Measurements from ENCODE around the gene DDAH2. TPM values are rescaled to one million over a fixed set of nuclear protein-coding genes. Genes with fewer than 3 reads are reported as not detected.

DDAH2 gene
- total RNA-seq, 4 donors from 2014 or later, result 99.9 to 117 (median 114) TPM

GRCh38 chr6:31727717-31728671 is 1.1 kb downstream of the DDAH2 start:
- Histone ChIP-seq H3K4me3 (replicated peaks in 1 of 3) (peak overlapping the region; percentile 55 to 84 (median 62)), H3K4me1 (peaks cover 24 to 40% of the 10 kb centered on the region in 2 donors), H3K27me3 (no peaks in the 10 kb centered on the region), H3K27ac (peak overlapping the region; percentile 82 to 98 (median 93)), H3K36me3 (peaks cover 23 to 28% of the 10 kb centered on the region in 2 donors), H3K9me3 (no peaks in the 10 kb centered on the region)
- DNase-seq, result peak; percentile 38 to 39
- intact Hi-C loops (cut with DNase I), result loop anchor here (10.0 kb wide), 1 partner anchor 107 kb away; no protein-coding TSS in a partner anchor
- TF ChIP-seq POLR2A (IDR thresholded peaks at IDR 0.05), result no peak
- no peak for TF ChIP-seq CTCF (IDR thresholded peaks at IDR 0.05)
- 68 to 72% methylated on average over 41 of the region's 41 CpGs for WGBS, 2 donors

GRCh38 chr6:31727034-31727716 is 1.9 kb downstream of the DDAH2 start:
- intact Hi-C loops (cut with DNase I), result loop anchor here (10.0 kb wide), 1 partner anchor 108 kb away; no protein-coding TSS in a partner anchor
- WGBS, 2 donors, result 77% methylated on average over 7 of the region's 7 CpGs
- peaks cover 15 to 20% of the 10 kb centered on the region in 2 donors for H3K36me3 ChIP-seq
- H3K4me3 ChIP-seq (replicated peaks in 1 of 3), result no peak overlapping the region
- H3K9me3 ChIP-seq, result no peaks in the 10 kb centered on the region
- peaks cover 24 to 40% of the 10 kb centered on the region in 2 donors for H3K4me1 ChIP-seq
- no peak for DNase-seq
- H3K27ac ChIP-seq, result peak overlapping the region in 2 of 3 donors; percentile 93 to 98
- no peaks in the 10 kb centered on the region for H3K27me3 ChIP-seq
- no peak for TF ChIP-seq POLR2A (IDR thresholded peaks at IDR 0.05)
- no peak for TF ChIP-seq CTCF (IDR thresholded peaks at IDR 0.05)

GRCh38 chr6:31725502-31726350 is 3.4 kb downstream of the DDAH2 start:
- DNase-seq, result no peak
- no peaks in the 10 kb centered on the region for H3K9me3 ChIP-seq
- TF ChIP-seq POLR2A (IDR thresholded peaks at IDR 0.05), result no peak
- no peak for TF ChIP-seq CTCF (IDR thresholded peaks at IDR 0.05)
- peak overlapping the region in 2 of 3 donors; percentile 93 to 98 for H3K27ac ChIP-seq
- intact Hi-C loops (cut with DNase I), result loop anchor here (10.0 kb wide), 1 partner anchor 109 kb away; no protein-coding TSS in a partner anchor
- H3K27me3 ChIP-seq, result no peaks in the 10 kb centered on the region
- H3K4me3 ChIP-seq (replicated peaks in 1 of 3), result no peak overlapping the region
- peaks cover 24 to 38% of the 10 kb centered on the region in 2 donors for H3K4me1 ChIP-seq
- H3K36me3 ChIP-seq, result peaks cover 4 to 5% of the 10 kb centered on the region in 2 donors
- WGBS, 2 donors, result 90% methylated on average over 12 of the region's 12 CpGs

GRCh38 chr6:31723980-31724691 is 5.0 kb downstream of the DDAH2 start:
- DNase-seq, result no peak
- H3K27me3 ChIP-seq, result no peaks in the 10 kb centered on the region
- peaks cover 0 to 4% of the 10 kb centered on the region in 2 donors for H3K36me3 ChIP-seq
- H3K4me1 ChIP-seq, result peaks cover 22 to 36% of the 10 kb centered on the region in 2 donors
- TF ChIP-seq CTCF (IDR thresholded peaks at IDR 0.05) (no peak), POLR2A (IDR thresholded peaks at IDR 0.05) (no peak)
- WGBS, 2 donors, result 89 to 90% methylated on average over 23 to 25 of the region's 25 CpGs
- H3K9me3 ChIP-seq, result no peaks in the 10 kb centered on the region
- H3K27ac ChIP-seq, result no peak overlapping the region
- no peak overlapping the region for H3K4me3 ChIP-seq (replicated peaks in 1 of 3)
- intact Hi-C loops (cut with DNase I), result loop anchor here (10.0 kb wide), 1 partner anchor 111 kb away; no protein-coding TSS in a partner anchor
